T-cell (primary cell): ENCODE results near the gene ZNF184. TPM values are rescaled to one million over a fixed set of nuclear protein-coding genes. Genes with fewer than 3 reads are reported as not detected.

Experiments used
- ATAC-seq, 4 experiments: fragments of 200-7000 bp in 3 of 4; fragments of 150-1000 bp in 1 of 4; cut with Tn5 transposase; replicated peaks in 1 of 4; 1 replicate in 3 of 4; 2 replicates in 1 of 4; pipeline ENCODE4 v1.10.0; 2021; ENCODE audit warnings: moderate library complexity in 3 of 4, mild to moderate bottlenecking in 2 of 4, moderate number of reproducible peaks in 1 of 4
- CTCF ChIA-PET, 2 donors: fragments of 300-600 bp; sonication (Branson Sonifier 250); formaldehyde crosslinking; loops; one replicate each; lab custom pipeline; 2022; ENCODE audit warnings: antibody characterized with exemption in 2 of 2; lab: Charles Lee
- POLR2A ChIA-PET, 2 donors: fragments of 300-600 bp; sonication (Branson Sonifier 250); formaldehyde crosslinking; loops; one replicate each; lab custom pipeline; 2022; ENCODE audit warnings: antibody characterized with exemption in 2 of 2; lab: Charles Lee
- DNase-seq, 35 experiments: peaks; one replicate each; pipeline versions ENCODE4 v3.0.0 to v3.0.0-alpha.2; 2013 to 2023
- H3K27ac ChIP-seq: one replicate; pipeline ENCODE4 v1.5.1; 2013; ENCODE audit warnings: low read length
- H3K27me3 ChIP-seq, 2 experiments: replicated peaks in 1 of 2; 1 replicate in 1 of 2; 2 replicates in 1 of 2; pipeline versions ENCODE4 v1.6.1 to v1.7.0; 2013; ENCODE audit warnings: low read length in 1 of 2, mixed read lengths in 1 of 2; ENCODE audit not compliant: control insufficient read depth in 2 of 2, insufficient read depth in 2 of 2; ENCODE audit errors: extremely low read depth in 1 of 2
- H3K36me3 ChIP-seq, 2 donors: 1 replicate in 1 of 2; 2 replicates in 1 of 2; pipeline versions ENCODE4 v1.6.1 to v1.7.0; 2013; ENCODE audit warnings: low read length in 1 of 2; ENCODE audit not compliant: control insufficient read depth in 2 of 2, insufficient read depth in 1 of 2; ENCODE audit errors: extremely low read depth in 1 of 2
- H3K4me1 ChIP-seq, 2 experiments: 1 replicate in 1 of 2; 2 replicates in 1 of 2; pipeline versions ENCODE4 v1.6.1 to v1.7.0; 2013; ENCODE audit warnings: low read length in 2 of 2, mixed read lengths in 1 of 2; ENCODE audit not compliant: insufficient read depth in 2 of 2, control insufficient read depth in 1 of 2; ENCODE audit errors: extremely low read depth in 1 of 2
- H3K4me3 ChIP-seq, 2 donors: 1 replicate in 1 of 2; 2 replicates in 1 of 2; pipeline versions ENCODE4 v1.5.1 to v1.7.0; 2013; ENCODE audit warnings: mild to moderate bottlenecking in 2 of 2, low read length in 1 of 2, moderate library complexity in 1 of 2; ENCODE audit not compliant: control insufficient read depth in 1 of 2; ENCODE audit errors: extremely low read depth in 1 of 2
- H3K9me3 ChIP-seq: 2 replicates; pipeline ENCODE4 v1.7.0; 2013
- H3K27ac Mint-ChIP-seq, 2 donors: one replicate each; pipeline ENCODE4 v1.8.0; 2020 to 2021; ENCODE audit warnings: mild to moderate bottlenecking in 2 of 2, mixed read lengths in 2 of 2
- H3K27me3 Mint-ChIP-seq, 2 donors: one replicate each; pipeline ENCODE4 v1.8.0; 2021 to 2022; ENCODE audit warnings: mixed read lengths in 2 of 2
- H3K36me3 Mint-ChIP-seq: one replicate; pipeline ENCODE4 v1.8.0; 2021; ENCODE audit warnings: mixed read lengths
- H3K4me1 Mint-ChIP-seq, 3 donors: one replicate each; pipeline ENCODE4 v1.8.0; 2020 to 2022; ENCODE audit warnings: mixed read lengths in 3 of 3, mild to moderate bottlenecking in 1 of 3
- H3K4me3 Mint-ChIP-seq, 3 donors: one replicate each; pipeline ENCODE4 v1.8.0; 2020 to 2022; ENCODE audit warnings: mild to moderate bottlenecking in 3 of 3, mixed read lengths in 3 of 3, moderate library complexity in 3 of 3
- H3K9me3 Mint-ChIP-seq, 3 donors: one replicate each; pipeline ENCODE4 v1.8.0; 2020 to 2022; ENCODE audit warnings: mixed read lengths in 3 of 3
- WGBS: methylation state at CpG from one replicate; pipeline ENCODE4 v1.1.5; 2013; ENCODE audit warnings: missing lambda C conversion rate; ENCODE audit not compliant: insufficient coverage; 5-methylcytosine and 5-hydroxymethylcytosine counted together
- total RNA-seq, 35 experiments: library from RNA in 6 of 35; stranded (reverse) in 6 of 35; fragments of 120-200 nt in 1 of 35; gene quantifications; one replicate each; pipeline versions ENCODE4 v1.2.1 to v1.2.4 and lab custom pipeline; 2013 to 2026

Gene ZNF184
- total RNA-seq, 5 donors from 2014 or later (not counting 1 experiment from before 2014, with no cell fraction given) = 11.2 to 14.3 (median 12.5) TPM

DNA sequence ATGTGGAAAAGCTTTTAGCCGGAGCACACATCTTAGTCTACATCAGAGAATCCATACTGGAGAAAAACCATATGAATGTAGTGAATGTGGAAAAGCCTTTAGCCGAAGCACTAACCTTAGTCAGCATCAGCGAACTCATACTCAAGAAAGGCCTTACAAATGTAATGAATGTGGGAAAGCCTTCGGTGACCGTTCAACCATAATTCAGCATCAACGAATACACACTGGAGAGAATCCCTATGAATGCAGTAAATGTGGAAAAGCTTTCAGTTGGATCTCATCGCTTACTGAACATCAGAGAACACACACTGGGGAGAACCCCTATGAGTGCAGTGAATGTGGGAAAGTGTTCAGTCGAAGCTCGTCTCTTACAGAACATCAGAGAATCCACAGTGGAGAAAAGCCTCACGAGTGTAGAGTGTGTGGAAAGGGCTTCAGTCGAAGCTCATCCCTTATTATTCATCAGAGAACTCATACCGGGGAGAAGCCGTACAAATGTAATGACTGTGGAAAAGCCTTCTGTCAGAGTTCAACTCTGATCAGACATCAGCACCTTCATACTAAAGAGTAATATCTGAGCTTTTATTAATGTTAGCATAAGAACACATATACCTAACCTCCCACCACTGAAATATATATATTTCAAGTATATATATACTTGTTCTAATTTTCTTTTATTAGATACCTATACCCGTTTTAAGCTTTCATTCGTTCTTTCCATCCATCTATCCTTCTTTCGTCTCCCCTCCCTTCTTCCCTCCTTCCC lies 71.8 kb downstream of the ZNF184 start:
- no peak overlapping the region for H3K4me3 ChIP-seq
- Mint-ChIP-seq H3K4me3 (no peak overlapping the region), H3K36me3 (peaks cover 60% of the 10 kb centered on the region), H3K27me3 (no peaks in the 10 kb centered on the region), H3K4me1 (no peaks in the 10 kb centered on the region), H3K27ac (no peak overlapping the region), H3K9me3 (peaks cover 26 to 62% (median 44%) of the 10 kb centered on the region in 3 donors)
- ChIA-PET POLR2A (no interaction called here), CTCF (no interaction called here)
- ATAC-seq = no peak
- no peaks in the 10 kb centered on the region for H3K4me1 ChIP-seq
- no peak overlapping the region for H3K27ac ChIP-seq
- no peak for DNase-seq
- WGBS = 100% methylated on average over 4 of the region's 16 CpGs
- H3K9me3 ChIP-seq = peaks cover 10% of the 10 kb centered on the region
- peaks cover 0 to 3% of the 10 kb centered on the region in 2 donors for H3K36me3 ChIP-seq
- no peaks in the 10 kb centered on the region for H3K27me3 ChIP-seq

Other genes with a start within 250 kb of the ZNF184 start
- gene PRSS16, start 225.4 kb downstream of the ZNF184 start, total RNA-seq = 1 to 10 TPM in 4 of 5 donors, under 1 TPM in 1; 0.43 to 3.2 (median 2.1) TPM
- not detected for gene POM121L2, start 160.8 kb downstream of the ZNF184 start, total RNA-seq
- 1 to 10 TPM; 2.0 to 4.5 (median 4.2) TPM for gene ZNF391, start 84.3 kb downstream of the ZNF184 start, total RNA-seq